Activated naive CD8-positive, alpha-beta T cell treated with anti-CD3 and anti-CD28 coated beads for 36 hours (primary cell): ENCODE measurements around the gene ACOT2. TPM values are rescaled to one million over a fixed set of nuclear protein-coding genes. Genes with fewer than 3 reads are reported as not detected.
A peak's percentile ranks its signal among the peaks of the same experiment; 100 is the strongest.
"Not testable (repeated sequence)": the region's sequence is repeated elsewhere in the genome, so short reads cannot be mapped to it uniquely, and the experiment has no call there.

Experiments
- DNase-seq: peaks from one replicate; pipeline ENCODE4 v3.0.0; 2021
- H3K27ac Mint-ChIP-seq: one replicate; pipeline ENCODE4 v1.8.0; 2022; ENCODE audit warnings: mild to moderate bottlenecking, moderate library complexity, mixed read lengths
- H3K27me3 Mint-ChIP-seq: one replicate; pipeline ENCODE4 v1.8.0; 2022; ENCODE audit warnings: mild to moderate bottlenecking, mixed read lengths
- H3K36me3 Mint-ChIP-seq: one replicate; pipeline ENCODE4 v1.8.0; 2021; ENCODE audit warnings: mild to moderate bottlenecking, mixed read lengths
- H3K4me1 Mint-ChIP-seq: one replicate; pipeline ENCODE4 v1.8.0; 2021; ENCODE audit warnings: mixed read lengths
- H3K4me3 Mint-ChIP-seq: one replicate; pipeline ENCODE4 v1.8.0; 2022; ENCODE audit warnings: mild to moderate bottlenecking, moderate library complexity, mixed read lengths
- H3K9me3 Mint-ChIP-seq: one replicate; pipeline ENCODE4 v1.8.0; 2022; ENCODE audit warnings: mixed read lengths
- total RNA-seq, 2 experiments: library from RNA; stranded (reverse); gene quantifications; one replicate each; pipeline ENCODE4 v1.2.3, GENCODE V29; 2021

The ACOT2 gene, protein sequence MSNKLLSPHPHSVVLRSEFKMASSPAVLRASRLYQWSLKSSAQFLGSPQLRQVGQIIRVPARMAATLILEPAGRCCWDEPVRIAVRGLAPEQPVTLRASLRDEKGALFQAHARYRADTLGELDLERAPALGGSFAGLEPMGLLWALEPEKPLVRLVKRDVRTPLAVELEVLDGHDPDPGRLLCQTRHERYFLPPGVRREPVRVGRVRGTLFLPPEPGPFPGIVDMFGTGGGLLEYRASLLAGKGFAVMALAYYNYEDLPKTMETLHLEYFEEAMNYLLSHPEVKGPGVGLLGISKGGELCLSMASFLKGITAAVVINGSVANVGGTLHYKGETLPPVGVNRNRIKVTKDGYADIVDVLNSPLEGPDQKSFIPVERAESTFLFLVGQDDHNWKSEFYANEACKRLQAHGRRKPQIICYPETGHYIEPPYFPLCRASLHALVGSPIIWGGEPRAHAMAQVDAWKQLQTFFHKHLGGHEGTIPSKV
- 10 to 100 TPM; 13.2 to 13.8 TPM for total RNA-seq

DNA sequence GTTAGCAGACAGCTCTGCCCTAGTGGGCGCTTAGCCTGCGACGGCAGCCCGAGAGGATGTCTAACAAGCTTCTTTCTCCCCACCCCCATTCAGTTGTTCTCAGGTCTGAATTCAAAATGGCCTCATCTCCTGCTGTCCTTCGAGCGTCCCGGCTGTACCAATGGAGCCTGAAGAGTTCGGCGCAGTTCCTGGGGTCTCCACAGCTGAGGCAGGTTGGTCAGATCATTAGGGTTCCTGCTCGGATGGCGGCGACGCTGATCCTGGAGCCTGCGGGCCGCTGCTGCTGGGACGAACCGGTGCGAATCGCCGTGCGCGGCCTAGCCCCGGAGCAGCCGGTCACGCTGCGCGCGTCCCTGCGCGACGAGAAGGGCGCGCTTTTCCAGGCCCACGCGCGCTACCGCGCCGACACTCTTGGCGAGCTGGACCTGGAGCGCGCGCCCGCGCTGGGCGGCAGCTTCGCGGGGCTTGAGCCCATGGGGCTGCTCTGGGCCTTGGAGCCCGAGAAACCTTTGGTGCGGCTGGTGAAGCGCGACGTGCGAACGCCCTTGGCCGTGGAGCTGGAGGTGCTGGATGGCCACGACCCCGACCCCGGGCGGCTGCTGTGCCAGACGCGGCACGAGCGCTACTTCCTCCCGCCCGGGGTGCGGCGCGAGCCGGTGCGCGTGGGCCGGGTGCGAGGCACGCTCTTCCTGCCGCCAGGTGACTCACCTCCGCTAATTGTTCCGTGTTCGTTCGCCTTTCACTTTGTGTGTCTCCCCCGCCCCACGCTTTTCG, at the start of gene ACOT2:
Gene ACOT2 (plus strand): TSS at position 29 of the 774 bp plus-strand sequence. CDS start 28 bp downstream, at position 57.
- H3K27ac Mint-ChIP-seq, result peak within 1 kb of the TSS; percentile 98
- peaks cover 39% of the 10 kb centered on the region for H3K36me3 Mint-ChIP-seq
- H3K27me3 Mint-ChIP-seq, H3K9me3 Mint-ChIP-seq: not testable (repeated sequence)
- H3K4me1 Mint-ChIP-seq, result peaks cover 37% of the 10 kb centered on the region
- peak; percentile 89 for DNase-seq
- H3K4me3 Mint-ChIP-seq, result peak within 1 kb of the TSS; percentile 91

DNA sequence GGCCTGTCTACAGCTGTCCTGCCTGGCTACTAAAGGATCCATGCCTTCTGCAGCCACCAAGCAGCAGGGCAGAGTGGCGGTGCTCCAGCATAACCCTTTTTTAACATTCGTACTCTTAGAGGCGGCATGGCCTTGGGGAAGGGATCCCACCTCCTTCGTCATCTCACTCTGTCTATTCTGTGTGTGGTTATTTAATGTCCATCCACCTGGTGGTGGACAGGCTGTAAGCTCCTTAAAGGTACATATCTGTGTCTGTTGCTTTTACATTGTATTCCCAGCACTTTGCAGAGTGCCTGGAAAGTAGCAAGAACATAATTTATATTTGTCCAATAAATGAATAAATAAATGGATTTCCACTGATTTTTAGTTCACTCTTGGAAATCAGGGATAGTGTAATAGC, 47.8 kb upstream of the ACOT2 start:
- H3K9me3 Mint-ChIP-seq, result no peaks in the 10 kb centered on the region
- H3K36me3 Mint-ChIP-seq, result no peaks in the 10 kb centered on the region
- H3K4me1 Mint-ChIP-seq, result no peaks in the 10 kb centered on the region
- no peak overlapping the region for H3K4me3 Mint-ChIP-seq
- DNase-seq, result no peak
- no peaks in the 10 kb centered on the region for H3K27me3 Mint-ChIP-seq
- no peak overlapping the region for H3K27ac Mint-ChIP-seq

DNA sequence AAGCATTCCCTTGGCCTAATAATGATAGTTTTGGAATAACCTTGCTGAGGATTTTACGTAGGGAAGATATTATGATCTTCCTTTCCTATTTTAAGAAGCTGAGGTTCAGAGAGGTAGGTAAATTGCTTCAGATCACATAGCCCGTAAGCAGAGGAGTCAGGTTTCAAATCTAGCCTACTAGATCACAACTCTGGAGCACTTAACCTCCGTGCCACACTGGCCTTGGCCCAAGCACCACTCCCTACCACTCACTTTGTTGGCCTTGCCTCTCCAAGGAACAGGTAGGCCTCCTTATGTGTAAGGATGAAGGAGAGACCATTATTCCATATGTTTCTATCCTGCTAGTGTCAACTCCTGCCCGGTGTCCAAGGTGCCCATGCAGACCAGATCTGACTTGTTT, 44.5 kb upstream of the ACOT2 start:
- Mint-ChIP-seq H3K9me3 (peaks cover 2% of the 10 kb centered on the region), H3K27ac (no peak overlapping the region), H3K4me3 (no peak overlapping the region), H3K27me3 (no peaks in the 10 kb centered on the region), H3K4me1 (no peaks in the 10 kb centered on the region), H3K36me3 (no peaks in the 10 kb centered on the region)
- no peak for DNase-seq

DNA sequence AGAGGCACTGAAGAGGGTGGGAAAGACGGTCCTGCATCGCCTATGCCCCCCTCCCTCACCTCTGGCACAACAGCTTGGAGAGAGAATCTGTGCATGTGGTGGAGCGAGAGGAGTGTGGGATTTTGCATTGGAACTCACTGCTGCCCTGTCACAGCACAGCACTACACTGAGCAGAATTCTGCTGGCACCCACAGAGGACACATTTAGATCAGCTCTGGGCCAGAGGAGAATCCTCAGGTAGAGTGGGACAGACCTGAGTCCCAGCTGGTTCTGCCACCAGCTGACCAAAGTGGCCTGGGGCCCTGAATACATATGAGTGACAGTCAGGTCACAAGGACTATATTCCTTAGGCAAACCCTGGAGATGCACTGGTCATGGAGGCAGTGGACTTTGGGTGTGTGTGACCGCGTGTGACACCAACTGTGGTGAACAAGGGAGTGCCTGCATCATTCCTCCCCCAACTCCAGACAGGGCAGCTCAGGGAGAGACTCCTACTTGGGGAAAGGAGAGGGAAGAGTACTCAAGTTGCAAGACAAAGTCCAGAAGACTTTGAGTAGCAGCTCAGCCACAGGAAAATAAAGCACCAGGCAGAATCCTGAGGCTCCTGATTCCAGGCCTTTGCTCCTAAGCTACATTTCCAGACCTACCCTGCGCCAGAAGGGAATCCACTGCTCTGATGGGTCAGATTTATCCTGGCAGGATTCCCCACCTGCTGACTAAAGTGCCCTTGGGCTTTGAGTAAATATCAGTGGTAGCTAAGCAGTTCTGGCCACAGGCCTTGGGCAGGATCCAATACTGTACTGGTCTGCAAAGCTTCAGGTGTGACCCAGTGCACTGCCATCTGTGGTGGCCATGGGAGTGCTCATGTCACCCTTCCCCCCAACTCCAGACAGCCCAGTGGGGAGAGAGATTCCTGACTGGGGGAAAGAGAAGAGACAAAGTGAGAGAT, 42.7 kb upstream of the ACOT2 start:
- no peak for DNase-seq
- H3K27me3 Mint-ChIP-seq, result no peaks in the 10 kb centered on the region
- H3K4me3 Mint-ChIP-seq, result no peak overlapping the region
- H3K9me3 Mint-ChIP-seq, result peaks cover 2% of the 10 kb centered on the region
- H3K4me1 Mint-ChIP-seq, result no peaks in the 10 kb centered on the region
- H3K27ac Mint-ChIP-seq, result no peak overlapping the region
- no peaks in the 10 kb centered on the region for H3K36me3 Mint-ChIP-seq

DNA sequence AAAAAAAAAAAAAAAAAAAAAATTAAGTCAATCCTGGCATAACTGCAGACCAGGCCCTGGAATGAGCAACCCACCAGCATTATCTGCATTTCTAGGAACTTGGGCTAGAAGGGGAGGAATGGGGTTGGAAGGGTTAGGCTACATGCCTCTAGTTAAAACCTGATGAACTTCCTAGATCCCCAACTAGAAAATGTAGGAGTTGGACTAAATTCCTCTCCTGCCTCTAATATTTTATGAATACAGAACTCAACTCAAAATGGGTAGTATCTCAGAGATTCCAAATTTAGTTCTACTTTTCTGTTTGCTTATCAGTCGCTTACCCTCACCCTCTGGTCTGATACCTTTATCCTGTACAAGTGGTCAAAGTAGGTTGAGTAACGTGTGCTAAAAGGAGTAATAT, 39.7 kb upstream of the ACOT2 start:
- not testable (repeated sequence) for H3K4me3 Mint-ChIP-seq, H3K4me1 Mint-ChIP-seq, H3K9me3 Mint-ChIP-seq, DNase-seq, H3K27ac Mint-ChIP-seq, H3K27me3 Mint-ChIP-seq, H3K36me3 Mint-ChIP-seq

DNA sequence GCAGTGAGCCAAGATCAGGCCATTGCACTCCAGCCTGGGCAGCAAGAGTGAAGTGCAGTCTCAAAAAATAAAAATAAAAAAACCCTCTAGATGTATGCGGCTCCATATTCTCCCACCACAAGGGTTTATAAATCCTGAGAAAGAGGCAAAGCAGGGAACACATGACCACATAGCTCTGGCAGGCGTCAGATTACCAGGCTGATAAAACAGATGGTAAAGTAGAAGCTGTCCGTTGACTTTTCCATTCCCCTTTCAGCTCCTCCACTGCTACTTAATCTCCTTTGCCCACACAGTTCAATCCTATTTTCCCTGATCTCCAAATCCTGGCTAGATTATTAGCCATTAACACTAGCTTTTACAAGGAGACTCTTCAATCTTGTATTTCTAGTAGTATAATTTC, 37.0 kb upstream of the ACOT2 start:
- H3K4me3 Mint-ChIP-seq, H3K9me3 Mint-ChIP-seq, H3K27ac Mint-ChIP-seq, H3K4me1 Mint-ChIP-seq, DNase-seq, H3K36me3 Mint-ChIP-seq, H3K27me3 Mint-ChIP-seq: not testable (repeated sequence)

DNA sequence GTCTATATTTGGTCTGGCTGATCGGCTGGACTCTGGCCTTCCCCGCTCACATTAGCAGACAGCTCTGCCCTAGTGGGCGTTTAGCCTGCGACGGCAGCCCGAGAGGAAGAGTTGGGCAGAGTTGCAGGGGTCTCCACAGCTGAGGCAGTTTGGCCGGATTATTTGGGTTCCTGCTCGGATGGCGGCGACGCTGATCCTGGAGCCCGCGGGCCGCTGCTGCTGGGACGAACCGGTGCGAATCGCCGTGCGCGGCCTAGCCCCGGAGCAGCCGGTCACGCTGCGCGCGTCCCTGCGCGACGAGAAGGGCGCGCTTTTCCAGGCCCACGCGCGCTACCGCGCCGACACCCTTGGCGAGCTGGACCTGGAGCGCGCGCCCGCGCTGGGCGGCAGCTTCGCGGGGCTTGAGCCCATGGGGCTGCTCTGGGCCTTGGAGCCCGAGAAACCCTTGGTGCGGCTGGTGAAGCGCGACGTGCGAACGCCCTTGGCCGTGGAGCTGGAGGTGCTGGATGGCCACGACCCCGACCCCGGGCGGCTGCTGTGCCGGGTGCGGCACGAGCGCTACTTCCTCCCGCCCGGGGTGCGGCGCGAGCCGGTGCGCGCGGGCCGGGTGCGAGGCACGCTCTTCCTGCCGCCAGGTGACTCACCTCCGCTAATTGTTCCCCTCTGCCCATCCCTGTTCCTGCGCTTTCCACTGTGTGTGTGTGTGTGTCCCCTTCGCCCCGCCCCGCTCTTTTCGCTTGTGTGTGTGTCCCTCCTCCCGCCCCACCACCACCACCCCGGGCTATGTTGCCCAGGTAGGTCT, 31.6 kb upstream of the ACOT2 start:
- H3K36me3 Mint-ChIP-seq, H3K27ac Mint-ChIP-seq, H3K4me1 Mint-ChIP-seq, H3K9me3 Mint-ChIP-seq: not testable (repeated sequence)
- Mint-ChIP-seq H3K27me3 (peaks cover 27% of the 10 kb centered on the region), H3K4me3 (peak overlapping the region; percentile 62)
- peak; percentile 43 for DNase-seq

DNA sequence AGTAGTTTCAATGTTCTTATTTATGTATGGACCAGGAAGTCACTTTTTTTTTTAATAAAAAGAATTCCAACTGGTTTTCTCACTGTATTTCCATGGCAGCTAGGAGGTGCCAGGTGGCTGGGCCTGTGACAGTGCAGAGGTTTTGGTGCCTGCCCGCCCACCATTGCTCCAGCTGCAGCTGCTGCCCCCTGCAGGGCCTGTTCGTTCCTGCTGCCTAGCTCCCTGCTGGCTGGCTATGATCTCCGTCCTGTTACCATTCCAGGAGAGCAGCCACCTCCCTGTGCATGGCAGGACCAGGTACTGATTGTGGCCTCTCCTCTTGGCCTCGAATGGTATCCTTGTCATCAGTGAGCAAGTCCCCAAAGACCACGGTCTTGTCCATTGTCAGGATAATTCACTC, 30.0 kb upstream of the ACOT2 start:
- H3K4me3 Mint-ChIP-seq, H3K4me1 Mint-ChIP-seq, H3K27ac Mint-ChIP-seq, H3K36me3 Mint-ChIP-seq, H3K9me3 Mint-ChIP-seq: not testable (repeated sequence)
- peak; percentile 66 for DNase-seq
- H3K27me3 Mint-ChIP-seq, result peaks cover 27% of the 10 kb centered on the region

DNA sequence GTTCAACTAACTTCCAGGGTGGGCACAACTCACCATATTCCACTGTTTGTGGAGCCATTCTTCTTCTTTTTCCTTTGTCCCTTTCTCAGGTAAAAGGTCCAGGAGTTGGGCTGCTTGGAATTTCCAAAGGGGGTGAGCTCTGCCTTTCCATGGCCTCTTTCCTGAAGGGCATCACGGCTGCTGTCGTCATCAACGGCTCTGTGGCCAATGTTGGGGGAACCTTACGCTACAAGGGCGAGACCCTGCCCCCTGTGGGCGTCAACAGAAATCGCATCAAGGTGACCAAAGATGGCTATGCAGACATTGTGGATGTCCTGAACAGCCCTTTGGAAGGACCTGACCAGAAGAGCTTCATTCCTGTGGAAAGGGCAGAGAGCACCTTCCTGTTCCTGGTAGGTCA, 26.1 kb upstream of the ACOT2 start:
- H3K27me3 Mint-ChIP-seq, result peaks cover 11% of the 10 kb centered on the region
- not testable (repeated sequence) for DNase-seq, H3K4me1 Mint-ChIP-seq

DNA sequence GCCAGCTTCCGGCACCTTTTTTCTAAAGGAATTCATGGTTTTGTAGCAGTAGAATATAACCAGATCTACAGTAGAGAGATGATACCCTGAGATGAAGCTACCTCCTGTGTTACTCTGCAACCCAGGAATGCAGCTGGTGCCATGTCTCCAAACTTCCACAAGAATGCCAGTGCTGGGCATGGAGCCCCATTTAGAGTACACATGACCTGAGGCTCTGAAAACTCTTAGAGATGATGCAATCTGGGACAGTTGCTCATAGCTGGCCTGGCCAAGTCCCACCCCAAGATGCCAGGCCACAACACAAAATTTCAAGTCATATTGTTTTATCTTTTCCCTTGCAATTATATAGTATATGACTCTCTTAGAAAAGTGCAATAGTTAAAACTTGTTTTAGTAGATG, 23.7 kb upstream of the ACOT2 start:
- not testable (repeated sequence) for H3K9me3 Mint-ChIP-seq, H3K36me3 Mint-ChIP-seq, H3K27me3 Mint-ChIP-seq, H3K4me1 Mint-ChIP-seq, DNase-seq, H3K27ac Mint-ChIP-seq, H3K4me3 Mint-ChIP-seq

More for the DNA sequence above, 26.1 kb upstream of the ACOT2 start:
- not testable (repeated sequence) for H3K36me3 Mint-ChIP-seq, H3K4me3 Mint-ChIP-seq, H3K9me3 Mint-ChIP-seq, H3K27ac Mint-ChIP-seq

DNA sequence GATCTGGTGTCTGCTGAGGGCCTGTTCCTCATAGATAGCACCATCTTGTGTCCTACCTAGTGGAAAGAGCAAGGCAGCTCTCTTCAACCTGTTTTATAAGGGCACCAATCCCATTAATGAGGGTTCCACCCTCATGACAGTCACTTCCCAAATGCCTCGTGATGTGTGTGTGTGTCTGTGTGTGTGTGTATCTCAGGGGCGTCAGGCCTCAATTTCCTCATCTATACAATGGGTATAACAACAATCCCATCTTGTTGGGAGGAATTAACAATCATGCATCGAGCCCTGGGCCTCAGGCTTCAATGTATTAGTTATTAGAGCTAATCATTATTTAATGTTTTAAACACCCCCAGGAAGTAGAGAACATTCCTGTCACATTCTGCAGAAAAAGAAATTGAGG, 19.9 kb upstream of the ACOT2 start:
- not testable (repeated sequence) for H3K4me1 Mint-ChIP-seq, H3K27me3 Mint-ChIP-seq, H3K4me3 Mint-ChIP-seq, H3K36me3 Mint-ChIP-seq, DNase-seq, H3K9me3 Mint-ChIP-seq, H3K27ac Mint-ChIP-seq

DNA sequence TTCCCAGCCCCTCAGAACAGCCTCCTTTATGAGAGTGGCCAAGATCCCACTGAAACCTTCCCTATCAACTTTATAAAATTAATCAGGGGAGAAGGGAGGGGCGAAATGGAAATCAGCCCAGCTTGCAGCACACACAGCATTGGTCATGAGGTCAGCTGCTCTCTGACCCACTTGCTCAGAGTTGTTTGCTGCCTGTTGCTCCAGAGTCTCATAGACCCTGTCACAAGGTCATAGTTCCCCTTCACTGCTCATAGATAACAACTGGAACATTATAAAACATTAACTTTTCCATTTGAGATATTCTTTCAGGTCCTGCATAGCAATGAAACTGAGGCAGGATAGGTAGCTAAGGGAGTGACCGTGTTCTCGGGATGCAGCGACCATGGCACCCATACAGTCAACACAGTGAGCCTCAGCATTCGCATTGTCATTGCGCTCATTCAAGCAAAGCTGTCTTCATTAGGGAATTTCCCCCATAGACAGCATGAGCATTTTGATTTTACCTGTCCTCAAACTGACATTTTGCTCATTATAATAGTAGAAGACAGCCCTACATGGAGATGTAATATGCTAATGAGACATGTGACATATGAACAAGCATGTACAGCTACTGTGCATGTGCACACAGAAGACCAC, 19.0 kb upstream of the ACOT2 start:
- not testable (repeated sequence) for H3K27me3 Mint-ChIP-seq, H3K4me1 Mint-ChIP-seq, H3K9me3 Mint-ChIP-seq, H3K27ac Mint-ChIP-seq, H3K4me3 Mint-ChIP-seq, H3K36me3 Mint-ChIP-seq, DNase-seq

DNA sequence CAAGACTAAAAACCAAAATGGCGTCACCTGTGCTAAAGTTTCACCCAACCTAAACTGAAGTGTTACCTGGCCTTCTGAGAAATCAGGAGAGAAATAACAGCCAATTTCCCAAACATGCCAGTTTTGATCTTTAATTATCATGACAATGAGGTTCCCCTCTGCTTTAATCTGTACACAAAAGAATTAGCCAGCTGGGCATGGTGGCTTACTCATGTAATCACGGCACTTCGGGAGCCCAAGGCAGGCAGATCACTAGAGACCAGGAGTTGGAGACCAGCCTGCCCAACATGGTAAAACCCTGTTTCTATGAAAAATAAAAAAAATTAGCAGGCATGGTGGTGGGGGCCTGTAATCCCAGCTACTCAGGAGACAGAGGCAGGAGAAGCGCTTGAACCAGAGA, 15.2 kb upstream of the ACOT2 start:
- Mint-ChIP-seq H3K4me1 (no peaks in the 10 kb centered on the region), H3K36me3 (no peaks in the 10 kb centered on the region), H3K27me3 (no peaks in the 10 kb centered on the region), H3K9me3 (peaks cover 1% of the 10 kb centered on the region), H3K4me3 (no peak overlapping the region), H3K27ac (no peak overlapping the region)
- DNase-seq, result no peak

DNA sequence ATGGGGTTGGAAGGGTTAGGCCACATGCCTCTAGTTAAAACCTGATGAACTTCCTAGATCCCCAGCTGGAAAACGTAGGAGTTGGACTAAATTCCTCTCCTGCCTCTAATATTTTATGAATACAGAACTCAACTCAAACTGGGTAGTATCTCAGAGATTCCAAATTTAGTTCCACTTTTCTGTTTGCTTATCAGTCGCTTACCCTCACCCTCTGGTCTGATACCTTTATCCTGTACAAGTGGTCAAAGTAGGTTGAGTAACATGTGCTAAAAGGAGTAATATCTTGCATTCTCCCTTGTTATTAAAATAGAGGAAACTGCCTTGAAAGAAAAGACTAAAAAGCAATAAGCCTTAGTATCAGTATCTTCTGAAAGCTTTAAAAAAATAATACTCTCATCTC, 11.8 kb upstream of the ACOT2 start:
- H3K27me3 Mint-ChIP-seq, H3K4me1 Mint-ChIP-seq, H3K27ac Mint-ChIP-seq, DNase-seq, H3K9me3 Mint-ChIP-seq, H3K36me3 Mint-ChIP-seq, H3K4me3 Mint-ChIP-seq: not testable (repeated sequence)
